ENCODE measurements around the gene CHST11. TPM values are rescaled to one million over a fixed set of nuclear protein-coding genes. Genes with fewer than 3 reads are reported as not detected.

CHST11 gene
- total RNA-seq, result 14.9 and 20.6 TPM in 2 replicates

GRCh38 chr12:104456417-104456949, at the start of gene CHST11:
Gene CHST11, plus strand, starts transcription at chr12:104456948.
- peak; percentile 66 for DNase-seq (ENCODE audit: low read depth)

DNA sequence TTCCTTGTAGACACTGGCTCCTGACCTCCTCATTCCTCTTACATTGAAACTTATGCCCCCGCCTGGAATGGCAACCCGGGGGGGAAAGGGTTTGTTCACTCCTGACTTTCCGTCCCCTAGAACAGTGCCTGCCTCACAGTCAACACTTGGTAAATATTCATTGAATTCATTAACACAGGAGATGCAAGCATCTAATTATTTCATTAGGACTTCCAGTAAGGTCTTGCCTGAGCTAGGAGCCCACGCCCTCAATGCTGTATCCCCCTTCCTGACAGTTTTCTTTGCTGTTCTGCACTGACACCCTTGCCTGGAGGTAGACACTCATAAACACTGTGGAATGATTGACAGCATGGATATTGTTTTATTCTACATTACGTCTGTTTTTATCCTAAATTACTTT, 49.3 kb upstream of the CHST11 start:
- no peak for DNase-seq (ENCODE audit: low read depth)

DNA sequence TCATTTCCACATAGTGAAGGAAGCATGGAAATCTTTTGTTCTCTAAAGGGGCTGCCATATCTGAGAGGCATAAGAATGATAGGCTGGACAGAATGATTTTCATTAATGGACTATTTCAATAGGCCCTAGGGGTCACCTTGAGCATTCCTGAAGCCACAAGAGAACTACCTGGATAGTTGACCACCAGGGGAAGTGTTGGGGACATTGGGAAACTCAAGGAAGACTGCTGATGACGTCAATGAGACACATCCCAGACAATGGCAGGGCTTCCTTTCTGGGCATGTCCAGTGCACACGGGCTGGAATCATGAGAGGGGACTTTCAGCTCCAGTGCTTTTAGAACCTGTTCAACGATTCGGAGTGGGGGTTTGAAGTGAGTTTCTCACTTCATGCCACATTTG, 48.8 kb upstream of the CHST11 start:
- no peak for DNase-seq (ENCODE audit: low read depth)

DNA sequence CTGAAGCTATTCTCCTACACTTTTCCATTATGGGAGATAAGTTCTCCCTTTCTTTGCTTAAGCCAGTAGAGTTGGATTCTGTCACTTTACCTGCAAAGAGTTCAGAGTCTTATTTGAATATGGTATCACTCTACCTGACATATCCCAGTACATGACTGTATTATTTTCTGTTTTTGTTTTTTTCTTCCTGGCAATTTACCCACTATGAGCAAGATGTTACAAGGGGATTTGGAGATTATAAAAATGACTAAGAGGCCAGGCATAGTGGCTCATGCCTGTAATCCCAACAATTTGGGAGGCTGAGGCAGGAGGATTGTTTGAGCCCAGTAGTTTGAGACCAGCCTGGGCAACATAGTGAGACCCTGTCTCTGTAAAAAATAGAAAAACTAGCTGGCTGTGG, 46.4 kb upstream of the CHST11 start:
- DNase-seq (ENCODE audit: low read depth), result no peak

GRCh38 chr12:104410786-104411185, 46.0 kb upstream of the CHST11 start:
- peak; percentile 24 for DNase-seq (ENCODE audit: low read depth)

DNA sequence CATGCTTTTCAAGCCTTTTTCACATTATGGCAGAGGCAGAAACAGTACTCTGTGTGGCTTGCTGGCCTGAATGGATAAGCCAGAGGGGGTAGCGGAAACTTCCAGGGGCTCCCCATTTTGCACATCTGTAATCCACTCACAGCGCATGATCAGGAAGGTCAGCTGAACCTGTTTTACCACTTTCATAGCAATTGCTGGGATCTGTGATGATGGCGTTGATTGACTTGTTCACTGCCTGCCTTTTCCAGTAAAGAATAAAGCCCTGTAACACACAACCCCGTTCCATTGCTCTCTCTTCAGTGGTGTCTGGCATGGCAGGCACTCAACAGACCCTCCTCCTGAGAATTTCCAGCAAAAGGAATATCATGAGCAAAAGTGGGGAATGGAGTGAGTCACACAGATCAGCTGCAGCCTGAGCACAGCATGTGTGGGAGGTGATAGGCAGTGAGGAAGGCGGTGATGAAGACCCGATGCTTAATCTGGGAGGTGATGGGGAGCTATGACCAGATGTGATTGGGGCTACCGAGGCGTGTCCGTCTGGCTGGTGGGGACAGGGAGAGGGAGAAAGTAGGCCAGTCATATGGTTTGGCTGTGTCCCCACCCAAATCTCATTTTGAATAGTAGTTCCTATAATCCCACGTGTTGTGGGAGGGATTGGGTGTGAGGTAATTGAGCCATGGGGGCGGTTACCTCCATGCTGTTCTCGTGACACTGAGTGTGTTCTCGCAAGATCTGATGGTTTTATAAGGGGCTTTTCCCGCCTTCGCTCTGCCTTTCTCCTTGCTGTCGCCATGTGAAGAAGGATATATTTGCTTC, 44.7 kb upstream of the CHST11 start:
- peak; percentile 15 for DNase-seq (ENCODE audit: low read depth)

DNA sequence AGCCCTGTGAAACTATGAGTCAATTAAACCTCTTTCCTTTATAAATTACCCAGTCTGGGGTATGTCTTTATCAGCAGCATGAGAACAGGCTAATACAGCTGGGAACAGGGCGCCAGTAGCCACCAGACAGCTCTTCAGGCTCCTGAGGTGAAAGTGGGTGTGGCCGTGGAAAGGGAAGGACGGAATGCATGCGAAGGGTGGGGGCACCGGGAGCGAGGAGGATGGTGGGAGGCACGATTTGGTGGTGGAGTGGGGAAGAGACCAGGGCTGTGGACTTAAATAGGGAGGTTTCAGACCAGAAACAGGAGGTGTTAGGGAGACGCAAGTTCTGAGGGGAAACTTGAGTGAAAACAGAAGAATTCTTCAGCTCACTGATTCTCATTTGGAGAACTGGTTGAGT, 44.1 kb upstream of the CHST11 start:
- DNase-seq (ENCODE audit: low read depth), result no peak

DNA sequence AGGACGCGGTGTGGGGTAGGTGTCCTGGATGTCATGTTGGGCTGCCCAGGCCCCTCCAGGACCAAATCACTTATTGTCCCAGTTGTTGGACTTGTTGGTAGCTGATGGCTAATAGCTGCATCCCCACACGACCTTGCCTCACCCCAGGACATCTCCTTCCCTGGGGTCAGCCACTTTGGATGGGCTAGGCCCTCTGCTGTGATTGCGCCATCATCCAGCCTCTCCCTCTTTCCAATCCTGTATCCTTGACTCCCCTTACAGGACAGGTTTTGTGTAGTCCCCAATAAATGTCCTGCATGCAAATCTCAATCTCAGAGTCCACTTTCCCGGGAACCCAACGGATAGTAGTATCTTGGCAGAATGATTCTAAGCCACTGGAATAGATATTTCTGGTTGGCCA, 43.4 kb upstream of the CHST11 start:
- DNase-seq (ENCODE audit: low read depth), result no peak

DNA sequence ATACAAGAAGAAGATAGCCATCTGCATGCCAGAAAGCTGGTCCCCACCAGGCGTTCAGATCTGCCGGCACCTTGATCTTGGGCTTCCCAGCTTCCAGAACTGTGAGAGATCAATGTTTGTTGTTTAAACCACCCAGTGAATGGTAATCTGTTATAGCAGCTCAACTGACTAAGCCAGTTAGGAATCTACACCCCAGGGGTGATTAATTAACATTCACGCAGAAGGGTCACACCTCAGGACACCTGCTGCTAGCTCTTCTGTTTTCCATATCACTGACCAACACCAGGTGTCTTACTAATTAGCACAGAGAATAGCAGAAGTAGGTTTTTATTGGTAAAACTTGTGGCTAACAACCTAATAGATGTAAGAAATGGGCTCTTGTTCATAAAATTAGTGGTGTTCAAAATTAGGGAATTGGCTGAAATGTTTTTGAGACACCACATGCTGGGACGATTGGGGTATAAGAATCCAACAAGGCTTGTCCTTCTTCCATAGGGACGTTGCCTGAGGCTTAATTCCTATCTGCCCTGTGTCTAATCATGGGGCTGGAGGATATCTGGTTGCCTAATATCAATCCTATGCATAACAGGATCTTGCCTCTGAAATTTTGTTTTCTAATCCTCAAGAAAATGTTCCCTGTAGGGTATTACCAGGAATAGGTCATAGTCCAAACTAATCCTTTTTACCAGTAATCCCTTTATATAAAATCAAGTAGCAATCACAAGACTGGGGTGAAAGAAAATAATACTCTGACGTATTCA, 42.0 kb upstream of the CHST11 start:
- peak; percentile 60 for DNase-seq (ENCODE audit: low read depth)

- no peak for DNase-seq (ENCODE audit: low read depth)
These were observed 41.3 kb upstream of the CHST11 start for GRCh38 chr12:104415342-104415980.

- DNase-seq (ENCODE audit: low read depth), result no peak
These were observed 40.6 kb upstream of the CHST11 start for GRCh38 chr12:104416136-104416535.

DNA sequence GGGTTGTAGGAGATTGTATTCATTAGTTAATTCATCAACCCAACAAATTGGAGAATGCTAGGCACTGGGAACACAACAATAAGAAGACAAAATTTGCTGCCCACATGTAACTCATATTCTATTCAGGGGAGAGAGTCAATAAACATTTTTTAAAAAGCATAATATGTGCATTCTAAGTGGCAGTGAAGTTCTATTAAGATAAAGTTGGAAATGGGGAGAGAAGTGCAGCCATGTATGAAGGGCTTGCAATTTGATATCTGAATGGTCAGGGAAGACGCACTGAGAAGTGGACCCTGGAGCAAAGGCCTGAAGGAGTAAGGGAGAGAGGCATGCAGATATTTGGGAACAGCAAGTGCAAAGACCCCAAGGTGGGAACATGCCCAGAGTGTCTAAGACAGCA, 40.2 kb upstream of the CHST11 start:
- DNase-seq (ENCODE audit: low read depth), result no peak

GRCh38 chr12:104419717-104420116, 37.0 kb upstream of the CHST11 start:
- DNase-seq (ENCODE audit: low read depth), result no peak

DNA sequence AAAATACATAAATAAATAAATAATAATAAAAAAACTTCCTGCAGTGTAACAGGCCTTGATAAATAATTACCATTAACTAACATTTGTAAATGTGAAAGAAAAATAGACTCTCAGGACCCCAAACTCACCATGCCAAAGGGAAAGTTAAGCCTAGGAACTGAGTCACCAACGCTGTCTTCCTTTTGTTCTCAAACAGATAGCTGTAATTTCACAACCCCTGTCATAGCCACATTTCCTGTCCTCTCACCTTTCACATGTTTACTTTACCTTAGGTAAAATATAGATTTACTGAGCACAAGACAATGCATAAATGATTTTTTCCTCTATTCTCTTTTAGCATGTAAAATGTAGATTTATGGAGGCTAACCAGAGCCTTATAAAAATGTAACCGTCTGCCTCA, 35.9 kb upstream of the CHST11 start:
- no peak for DNase-seq (ENCODE audit: low read depth)

- no peak for DNase-seq (ENCODE audit: low read depth)
These were observed 35.4 kb upstream of the CHST11 start for GRCh38 chr12:104421343-104421742.

- no peak for DNase-seq (ENCODE audit: low read depth)
These were observed 34.3 kb upstream of the CHST11 start for GRCh38 chr12:104422441-104422840.

GRCh38 chr12:104423273-104423672, 33.5 kb upstream of the CHST11 start:
- peak; percentile 15 for DNase-seq (ENCODE audit: low read depth)

DNA sequence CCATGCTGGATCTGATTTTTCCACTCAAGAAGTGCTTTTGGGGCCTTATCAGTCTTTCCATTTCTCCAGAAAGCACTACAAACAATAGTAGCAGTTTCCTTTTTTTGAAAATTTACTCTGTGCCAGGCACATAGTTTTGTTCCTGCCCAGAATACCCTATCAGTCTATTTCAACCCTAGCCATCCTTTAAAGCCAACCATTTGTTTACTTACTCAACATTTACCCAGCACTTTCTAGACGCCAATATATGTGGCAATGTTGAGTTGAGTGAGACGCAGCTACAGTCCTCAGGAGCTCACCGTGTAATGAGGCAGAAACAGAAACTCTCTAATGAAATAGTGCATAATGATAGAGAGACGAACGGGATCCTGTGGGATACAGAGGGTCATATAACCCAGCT, 32.9 kb upstream of the CHST11 start:
- DNase-seq (ENCODE audit: low read depth), result no peak

GRCh38 chr12:104424955-104425354, 31.8 kb upstream of the CHST11 start:
- DNase-seq (ENCODE audit: low read depth), result no peak

GRCh38 chr12:104425614-104426013, 31.1 kb upstream of the CHST11 start:
- DNase-seq (ENCODE audit: low read depth), result no peak

DNA sequence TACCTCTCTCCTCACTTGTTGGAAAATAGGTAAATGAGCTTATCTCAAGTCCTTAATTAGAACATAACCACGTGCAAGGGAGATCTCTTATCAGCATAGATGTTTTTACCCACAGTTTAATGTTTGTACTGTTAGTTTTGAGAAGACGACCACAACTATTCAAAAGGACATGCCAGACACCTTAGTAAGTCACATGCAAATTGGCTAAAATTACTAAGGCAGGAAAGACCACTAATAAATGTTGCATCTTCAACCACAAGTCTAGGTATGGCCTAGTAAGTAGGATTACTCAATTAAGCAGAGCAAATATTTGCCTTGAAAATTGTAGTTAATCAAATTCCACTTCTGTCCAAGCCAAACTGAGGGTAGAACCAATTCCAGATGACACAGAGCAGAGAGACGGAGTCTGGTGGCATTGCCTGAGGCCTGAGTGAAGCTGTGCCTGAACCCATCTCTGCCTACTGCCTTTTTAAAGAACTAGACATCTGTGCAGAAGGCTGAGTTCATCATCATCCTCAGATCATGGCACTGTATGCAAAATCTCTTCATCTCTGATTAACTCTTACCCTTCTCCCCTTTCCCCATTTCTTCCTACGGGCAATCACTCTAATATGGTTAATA, 29.7 kb upstream of the CHST11 start:
- DNase-seq (ENCODE audit: low read depth), result peak; percentile 91

DNA sequence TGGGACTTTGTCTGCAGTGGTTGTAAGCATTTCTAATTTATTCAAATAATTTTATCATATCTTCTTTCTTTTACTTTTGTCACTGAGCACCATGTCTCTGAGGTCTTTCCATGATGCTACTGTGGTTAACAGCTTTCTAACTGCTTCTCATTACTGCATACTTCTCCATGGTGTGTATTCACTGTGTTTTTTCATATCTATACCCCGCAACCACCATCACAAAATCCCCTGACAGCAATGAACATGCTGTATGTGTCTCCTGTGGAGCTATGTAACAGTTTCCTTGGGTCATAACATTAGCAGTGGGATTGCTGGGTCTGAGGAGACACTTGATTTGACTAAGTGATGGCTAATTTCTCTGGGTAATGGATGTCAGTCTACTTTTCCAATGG, 29.2 kb upstream of the CHST11 start:
- no peak for DNase-seq (ENCODE audit: low read depth)
